NCI-H1436 (cell line): ENCODE measurements around the gene TCOF1.

Experiments
- DNase-seq: peaks from one replicate; lab custom pipeline; 2025; lab: John Stamatoyannopoulos, UW

The TCOF1 gene, protein sequence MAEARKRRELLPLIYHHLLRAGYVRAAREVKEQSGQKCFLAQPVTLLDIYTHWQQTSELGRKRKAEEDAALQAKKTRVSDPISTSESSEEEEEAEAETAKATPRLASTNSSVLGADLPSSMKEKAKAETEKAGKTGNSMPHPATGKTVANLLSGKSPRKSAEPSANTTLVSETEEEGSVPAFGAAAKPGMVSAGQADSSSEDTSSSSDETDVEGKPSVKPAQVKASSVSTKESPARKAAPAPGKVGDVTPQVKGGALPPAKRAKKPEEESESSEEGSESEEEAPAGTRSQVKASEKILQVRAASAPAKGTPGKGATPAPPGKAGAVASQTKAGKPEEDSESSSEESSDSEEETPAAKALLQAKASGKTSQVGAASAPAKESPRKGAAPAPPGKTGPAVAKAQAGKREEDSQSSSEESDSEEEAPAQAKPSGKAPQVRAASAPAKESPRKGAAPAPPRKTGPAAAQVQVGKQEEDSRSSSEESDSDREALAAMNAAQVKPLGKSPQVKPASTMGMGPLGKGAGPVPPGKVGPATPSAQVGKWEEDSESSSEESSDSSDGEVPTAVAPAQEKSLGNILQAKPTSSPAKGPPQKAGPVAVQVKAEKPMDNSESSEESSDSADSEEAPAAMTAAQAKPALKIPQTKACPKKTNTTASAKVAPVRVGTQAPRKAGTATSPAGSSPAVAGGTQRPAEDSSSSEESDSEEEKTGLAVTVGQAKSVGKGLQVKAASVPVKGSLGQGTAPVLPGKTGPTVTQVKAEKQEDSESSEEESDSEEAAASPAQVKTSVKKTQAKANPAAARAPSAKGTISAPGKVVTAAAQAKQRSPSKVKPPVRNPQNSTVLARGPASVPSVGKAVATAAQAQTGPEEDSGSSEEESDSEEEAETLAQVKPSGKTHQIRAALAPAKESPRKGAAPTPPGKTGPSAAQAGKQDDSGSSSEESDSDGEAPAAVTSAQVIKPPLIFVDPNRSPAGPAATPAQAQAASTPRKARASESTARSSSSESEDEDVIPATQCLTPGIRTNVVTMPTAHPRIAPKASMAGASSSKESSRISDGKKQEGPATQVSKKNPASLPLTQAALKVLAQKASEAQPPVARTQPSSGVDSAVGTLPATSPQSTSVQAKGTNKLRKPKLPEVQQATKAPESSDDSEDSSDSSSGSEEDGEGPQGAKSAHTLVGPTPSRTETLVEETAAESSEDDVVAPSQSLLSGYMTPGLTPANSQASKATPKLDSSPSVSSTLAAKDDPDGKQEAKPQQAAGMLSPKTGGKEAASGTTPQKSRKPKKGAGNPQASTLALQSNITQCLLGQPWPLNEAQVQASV (N-terminal part only)

GRCh38 chr5:150357326-150358260 lies at the start of gene TCOF1:
Gene TCOF1, plus strand, starts transcription at chr5:150357697. Its CDS starts 50 bp downstream, at chr5:150357747.
- DNase-seq = peak; percentile 96

DNA sequence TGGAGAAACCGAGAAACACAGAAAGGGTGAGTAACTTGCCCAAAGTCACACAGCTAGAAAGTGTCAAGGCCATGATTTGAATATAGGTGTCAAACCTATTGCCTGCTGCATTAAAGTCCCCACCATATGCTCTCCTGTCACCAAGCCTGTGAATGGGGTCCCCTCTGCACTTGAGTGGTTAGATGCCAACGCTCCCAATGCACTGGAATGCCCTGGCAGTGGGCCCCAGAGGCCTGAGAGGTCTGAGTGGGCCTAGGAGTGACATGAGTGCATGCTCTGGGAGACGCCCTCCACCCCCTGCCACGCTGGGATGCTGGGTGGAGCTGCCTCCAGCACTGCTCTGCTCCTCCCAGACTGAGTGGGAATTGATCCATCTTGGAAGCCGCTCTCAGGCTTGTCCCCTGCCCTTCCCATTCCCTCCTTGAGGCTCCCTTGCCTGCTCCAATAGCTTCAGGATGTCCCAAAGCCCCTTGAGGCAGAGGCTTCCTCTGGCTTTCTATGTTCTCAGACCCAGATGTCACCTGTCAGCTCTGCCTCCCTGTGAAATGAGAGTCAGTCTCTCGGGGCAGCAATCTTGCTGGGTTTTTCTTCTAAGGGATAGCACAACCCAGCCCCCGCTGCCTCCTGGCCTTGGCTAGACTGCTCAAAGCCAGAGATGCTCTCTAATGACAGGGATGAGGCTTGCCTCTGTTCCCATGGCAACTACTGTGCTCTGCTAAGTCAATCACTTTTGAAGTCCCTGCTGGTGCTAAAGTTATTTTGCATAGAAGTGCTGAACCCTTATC lies 48.2 kb upstream of the TCOF1 start:
- no peak for DNase-seq

- DNase-seq = peak; percentile 13
These were observed 47.6 kb upstream of the TCOF1 start for GRCh38 chr5:150309886-150310239.

DNA sequence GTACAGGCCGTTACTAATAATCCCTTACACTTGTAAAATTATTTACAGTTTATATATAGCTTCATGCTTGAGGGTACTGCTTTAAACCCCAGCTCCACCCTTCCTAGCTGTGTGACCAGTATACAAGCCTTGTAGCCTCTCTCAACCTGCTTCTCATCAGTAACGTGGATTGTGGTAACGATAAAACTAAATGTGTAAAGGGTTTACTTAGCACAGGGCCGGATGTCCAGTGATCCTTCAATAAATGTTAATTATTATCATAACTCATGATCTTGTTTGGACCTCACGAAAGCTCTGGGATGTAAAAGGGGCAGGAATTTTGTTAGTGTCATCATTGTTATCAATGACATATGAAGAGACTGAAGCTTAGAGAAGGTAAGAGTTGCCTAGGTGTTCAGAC lies 47.3 kb upstream of the TCOF1 start:
- no peak for DNase-seq

DNA sequence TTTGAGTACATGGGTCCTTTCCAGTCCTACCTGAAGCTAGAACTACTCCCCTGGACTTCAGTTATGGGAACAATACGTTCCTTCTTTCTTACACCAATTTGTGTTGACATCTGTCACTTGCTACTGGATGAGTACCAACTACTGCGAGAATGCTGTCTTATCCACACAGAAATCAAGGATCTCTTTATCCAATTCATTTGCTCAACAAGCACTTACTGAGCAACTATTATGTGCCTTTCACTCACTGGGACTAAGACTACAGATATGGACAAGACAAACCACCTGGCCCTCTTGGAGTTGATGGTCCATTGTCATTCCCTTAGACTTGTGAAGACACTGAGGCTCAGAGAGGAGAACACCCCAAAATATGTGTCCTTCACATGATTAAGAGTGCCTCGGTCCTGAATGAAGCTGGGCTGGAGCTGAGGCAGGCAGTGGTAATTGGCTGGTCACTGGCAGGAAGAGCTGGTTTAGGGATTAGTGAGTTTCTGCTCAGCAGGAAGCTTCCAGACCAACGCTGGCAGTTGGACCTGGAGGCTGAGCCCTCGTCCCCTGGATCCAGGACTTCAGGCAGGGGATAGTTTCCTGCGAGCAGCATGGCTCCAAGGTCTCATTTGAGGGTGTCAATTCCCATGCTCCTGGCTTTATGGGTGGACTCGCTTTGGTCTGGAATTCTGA lies 46.3 kb upstream of the TCOF1 start:
- DNase-seq = no peak

DNA sequence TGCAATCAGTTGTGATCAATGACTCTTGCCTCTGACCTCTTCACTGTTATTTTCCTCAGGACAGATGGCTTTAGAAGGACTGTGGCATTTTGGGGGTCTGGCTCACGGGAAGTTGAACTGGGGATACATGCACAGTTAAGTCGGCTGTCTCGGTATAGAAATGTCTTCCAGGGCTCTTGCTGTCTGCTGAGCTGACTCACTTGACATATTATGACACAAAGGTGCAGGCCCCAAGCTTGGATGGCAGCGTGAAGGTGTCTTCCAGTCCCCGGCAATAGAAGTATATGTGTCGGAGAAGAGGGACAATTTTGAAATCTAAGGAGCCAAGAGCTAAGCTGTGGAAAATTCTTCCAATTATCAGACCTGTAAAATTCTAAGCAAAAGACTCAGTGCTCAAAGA lies 45.0 kb upstream of the TCOF1 start:
- no peak for DNase-seq

DNA sequence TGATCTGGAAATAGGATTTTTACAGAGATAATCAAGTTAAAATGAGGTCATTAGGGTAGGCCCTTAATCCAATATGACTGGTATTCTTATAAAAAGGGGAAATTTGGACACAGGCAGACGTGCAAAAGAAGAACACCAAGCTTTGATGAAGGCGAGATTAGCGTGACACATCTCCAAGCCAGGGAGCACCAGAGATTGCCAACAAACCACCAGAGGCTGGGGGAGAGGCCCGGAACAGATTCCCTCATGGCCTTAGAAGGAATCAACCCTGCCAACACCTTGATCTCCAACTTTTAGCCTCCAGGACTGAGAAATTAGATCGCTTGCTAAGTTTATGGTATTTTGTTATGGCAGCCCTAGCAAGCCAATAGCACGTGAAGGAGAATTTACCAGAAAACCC lies 44.0 kb upstream of the TCOF1 start:
- DNase-seq = no peak

DNA sequence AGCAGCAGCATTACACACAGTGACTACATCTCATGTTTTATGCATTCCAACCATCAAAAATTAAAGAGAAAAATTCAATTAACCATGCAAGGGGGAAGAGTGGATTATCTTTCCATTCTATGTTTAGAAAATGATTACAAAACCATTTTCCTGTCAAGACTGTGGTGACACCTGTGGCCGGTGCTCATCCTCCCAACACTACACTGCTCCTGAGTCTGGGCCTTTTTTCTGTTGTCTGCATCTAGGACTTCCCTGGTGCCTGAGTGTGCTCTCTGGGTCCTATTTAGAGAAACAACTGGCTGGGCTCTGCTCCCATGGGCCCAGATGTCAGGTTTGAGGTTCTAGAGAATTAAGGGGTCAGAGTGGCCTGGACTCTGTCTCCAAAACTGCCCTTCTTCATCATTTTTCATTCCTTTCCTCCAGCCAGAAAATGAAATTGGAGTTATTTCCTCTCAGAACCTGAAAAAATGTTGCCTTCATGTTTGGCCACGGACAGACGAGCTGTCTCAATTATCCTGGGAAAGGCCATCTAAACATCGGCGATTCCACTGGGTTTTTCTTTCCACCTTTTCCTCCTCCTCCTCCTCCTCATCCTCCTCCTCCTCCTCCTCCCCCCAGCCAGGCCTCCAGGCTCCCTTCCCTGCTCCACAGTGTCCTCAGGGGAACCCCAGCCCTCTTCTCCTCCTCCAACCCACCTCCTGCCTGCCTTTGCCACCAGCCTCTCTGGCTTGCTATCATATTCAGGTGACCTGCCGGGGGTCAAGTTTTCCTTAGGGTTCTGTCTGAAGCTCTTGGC lies 43.4 kb upstream of the TCOF1 start:
- no peak for DNase-seq

- no peak for DNase-seq
These were observed 42.3 kb upstream of the TCOF1 start for GRCh38 chr5:150315245-150315644.

- no peak for DNase-seq
These were observed 41.2 kb upstream of the TCOF1 start for GRCh38 chr5:150316320-150316719.

DNA sequence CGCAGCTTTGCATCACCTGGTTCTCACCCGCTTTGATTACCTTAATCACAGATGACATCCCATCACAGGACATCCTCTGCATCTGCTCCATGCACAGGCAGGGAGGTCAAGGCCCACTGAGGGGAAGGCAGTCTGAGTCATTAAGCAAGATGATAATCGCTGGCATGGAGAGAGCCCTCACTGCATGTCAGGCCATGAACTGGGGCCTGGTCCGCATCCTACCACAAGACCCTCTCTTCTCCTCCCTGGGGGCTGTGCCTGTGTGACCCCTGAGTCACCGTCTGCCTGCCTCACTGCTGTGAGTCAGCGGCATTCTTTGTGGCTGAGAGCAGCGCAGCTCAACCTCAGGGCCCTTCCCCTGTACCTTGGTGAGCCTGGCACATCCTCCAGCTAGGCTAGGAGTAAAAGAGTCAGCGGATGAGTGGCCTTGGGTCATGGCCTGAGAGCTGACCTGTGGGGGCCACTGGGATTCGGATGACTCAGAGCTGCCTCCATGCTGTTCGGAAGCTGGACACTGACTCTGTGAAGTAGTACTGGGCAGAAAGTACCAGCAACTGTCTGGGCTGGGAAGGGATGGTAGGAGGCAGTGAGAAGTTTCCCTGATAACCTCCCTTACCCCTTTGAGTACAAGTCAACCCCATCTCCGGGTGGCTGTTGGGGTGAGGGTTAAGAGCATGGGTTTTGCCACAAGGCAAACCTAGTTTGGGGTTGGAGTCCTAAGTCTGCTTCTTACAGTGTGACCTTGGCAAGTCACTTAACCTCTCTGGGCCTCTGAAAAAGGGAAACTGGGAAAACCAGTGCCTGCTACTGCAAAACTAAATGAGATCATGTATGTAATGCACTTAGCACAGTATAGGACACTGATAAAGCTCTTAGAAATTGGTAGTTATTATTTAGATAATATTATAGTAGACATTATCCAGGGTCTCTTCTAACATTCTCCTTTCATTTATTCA lies 40.2 kb upstream of the TCOF1 start:
- DNase-seq = no peak

DNA sequence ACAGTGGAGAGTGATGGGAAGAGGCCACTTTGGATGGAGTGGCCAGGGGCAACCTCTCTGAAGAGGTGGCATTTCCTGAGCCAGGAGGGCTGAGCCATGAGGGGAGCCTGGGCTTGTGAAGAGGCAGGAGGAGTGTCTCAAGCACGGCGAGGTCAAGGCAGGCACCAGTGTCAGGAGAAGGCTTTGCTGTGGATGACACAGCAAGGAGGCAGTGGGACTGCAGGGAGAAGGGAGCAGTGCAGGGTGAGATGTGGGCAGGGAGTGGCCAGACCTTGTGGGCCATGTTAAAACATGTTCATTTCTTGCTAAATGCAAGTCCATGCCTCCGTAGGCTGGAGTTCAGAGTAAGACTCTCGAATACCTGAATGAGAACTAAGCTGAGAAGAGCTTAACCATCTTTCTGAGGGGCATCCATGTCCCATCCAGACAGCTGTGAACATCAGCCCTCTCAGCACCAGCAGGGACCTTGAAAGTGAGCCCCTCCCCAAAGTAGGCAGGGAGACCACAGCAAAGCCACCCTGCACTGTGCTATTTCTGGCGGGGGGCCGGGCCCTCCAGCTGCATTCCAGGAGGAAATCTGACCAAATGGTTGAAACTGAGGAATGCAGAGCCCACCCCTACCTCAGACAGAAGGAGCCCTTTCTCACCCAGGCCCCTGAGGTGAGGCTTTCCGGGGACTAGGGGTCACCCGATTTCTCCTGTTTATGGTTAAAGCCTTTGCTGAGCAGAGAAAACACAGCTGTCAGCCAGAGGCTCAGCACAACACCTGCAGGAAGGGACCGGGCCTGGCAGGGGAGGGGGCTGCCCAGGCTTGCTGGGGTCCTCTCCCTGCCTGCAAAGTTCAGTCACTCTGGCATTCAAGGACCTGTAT lies 38.6 kb upstream of the TCOF1 start:
- DNase-seq = no peak

DNA sequence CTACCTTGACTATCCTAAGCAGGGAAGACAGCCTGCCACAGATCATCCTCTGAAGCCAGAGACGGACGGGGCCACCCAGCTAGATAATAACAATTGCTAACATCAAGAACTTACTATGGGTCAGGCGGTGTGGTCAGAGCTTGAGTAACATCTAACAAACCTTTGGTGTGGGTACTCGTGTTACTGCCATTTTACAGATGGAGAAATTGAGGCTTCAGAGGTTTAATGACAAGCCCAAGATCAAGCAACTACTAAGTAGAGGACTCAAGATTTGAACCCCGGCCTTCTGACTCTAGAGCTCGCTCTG lies 38.1 kb upstream of the TCOF1 start:
- DNase-seq = no peak

DNA sequence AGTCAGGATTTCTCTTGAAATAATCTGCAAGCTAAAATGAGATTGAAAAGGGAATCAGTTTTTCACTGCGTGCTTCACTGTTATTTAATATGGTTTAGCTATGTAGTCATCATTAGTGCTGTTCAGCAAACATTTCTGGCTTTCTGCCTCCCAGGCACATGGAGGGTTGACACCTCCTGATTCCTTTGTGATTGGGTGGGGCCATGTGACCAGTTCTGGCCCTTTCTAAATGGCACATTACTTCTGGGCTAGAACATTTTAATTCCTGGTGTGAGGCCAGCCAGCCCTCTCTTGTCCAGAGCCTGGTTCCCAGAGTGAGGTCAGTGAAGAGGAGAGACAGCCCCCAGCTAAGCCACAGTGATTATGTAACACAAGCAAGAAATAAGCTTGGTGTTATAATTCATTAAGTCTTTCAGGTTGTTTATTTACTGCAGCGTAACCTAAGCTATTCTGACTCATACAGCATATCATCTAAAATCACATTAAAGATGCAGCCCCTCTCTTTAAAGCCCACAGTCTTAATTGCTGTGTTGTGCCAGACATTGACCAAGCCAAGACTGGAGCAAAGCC lies 37.4 kb upstream of the TCOF1 start:
- no peak for DNase-seq

DNA sequence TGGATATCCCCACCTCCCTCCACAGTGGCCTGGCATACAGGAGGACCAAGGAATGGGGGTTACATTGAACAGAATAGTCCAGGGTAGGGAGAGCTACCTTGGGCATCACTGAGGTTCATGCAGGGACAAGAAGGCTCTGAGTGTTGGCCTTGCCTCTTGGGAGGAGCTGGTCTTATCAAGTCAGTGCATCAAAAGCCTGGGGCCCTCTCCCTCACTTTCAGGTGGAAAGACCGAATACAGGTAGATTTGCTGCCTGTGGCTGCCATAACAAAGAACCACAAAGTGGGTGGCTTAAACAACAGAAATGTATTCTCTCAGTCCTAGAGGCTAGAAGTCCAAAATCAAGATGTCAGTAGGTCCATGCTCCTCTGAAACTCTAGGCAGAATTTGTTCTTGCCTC lies 36.3 kb upstream of the TCOF1 start:
- no peak for DNase-seq

GRCh38 chr5:150321784-150322183 lies 35.7 kb upstream of the TCOF1 start:
- no peak for DNase-seq

- no peak for DNase-seq
These were observed 35.3 kb upstream of the TCOF1 start for GRCh38 chr5:150322202-150322601.
